ENCODE results near the gene ELOA. TPM values are rescaled to one million over a fixed set of nuclear protein-coding genes. Genes with fewer than 3 reads are reported as not detected.
"Not testable (repeated sequence)": the region's sequence is repeated elsewhere in the genome, so short reads cannot be mapped to it uniquely, and the experiment has no call there.

ELOA gene
- total RNA-seq, 4 donors from 2014 or later, result 9.7 to 35.7 (median 22.6) TPM

DNA sequence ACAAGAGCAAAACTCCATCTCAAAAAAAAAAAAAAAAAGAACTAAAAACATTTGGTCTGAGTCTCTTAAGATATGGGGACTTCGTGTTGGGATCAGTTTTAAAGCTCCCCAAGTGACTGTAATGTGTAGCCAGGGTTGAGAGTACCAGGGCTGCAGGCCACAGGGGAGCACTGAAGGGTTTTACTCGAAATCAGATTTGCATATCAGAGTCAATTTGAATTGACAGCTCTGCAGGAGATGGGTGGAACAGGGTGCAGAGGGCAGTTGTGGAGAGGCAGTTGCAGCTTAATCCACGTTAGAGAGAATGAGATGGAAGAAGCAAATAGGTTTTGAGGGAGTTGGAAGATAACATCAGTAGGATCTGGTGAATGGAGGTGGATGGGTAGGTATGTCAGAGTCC is 20.6 kb upstream of the ELOA start:
- H3K36me3 ChIP-seq, result no peaks in the 10 kb centered on the region
- no peak for TF ChIP-seq POLR2A (IDR thresholded peaks at IDR 0.05)
- TF ChIP-seq, protein P1, sequence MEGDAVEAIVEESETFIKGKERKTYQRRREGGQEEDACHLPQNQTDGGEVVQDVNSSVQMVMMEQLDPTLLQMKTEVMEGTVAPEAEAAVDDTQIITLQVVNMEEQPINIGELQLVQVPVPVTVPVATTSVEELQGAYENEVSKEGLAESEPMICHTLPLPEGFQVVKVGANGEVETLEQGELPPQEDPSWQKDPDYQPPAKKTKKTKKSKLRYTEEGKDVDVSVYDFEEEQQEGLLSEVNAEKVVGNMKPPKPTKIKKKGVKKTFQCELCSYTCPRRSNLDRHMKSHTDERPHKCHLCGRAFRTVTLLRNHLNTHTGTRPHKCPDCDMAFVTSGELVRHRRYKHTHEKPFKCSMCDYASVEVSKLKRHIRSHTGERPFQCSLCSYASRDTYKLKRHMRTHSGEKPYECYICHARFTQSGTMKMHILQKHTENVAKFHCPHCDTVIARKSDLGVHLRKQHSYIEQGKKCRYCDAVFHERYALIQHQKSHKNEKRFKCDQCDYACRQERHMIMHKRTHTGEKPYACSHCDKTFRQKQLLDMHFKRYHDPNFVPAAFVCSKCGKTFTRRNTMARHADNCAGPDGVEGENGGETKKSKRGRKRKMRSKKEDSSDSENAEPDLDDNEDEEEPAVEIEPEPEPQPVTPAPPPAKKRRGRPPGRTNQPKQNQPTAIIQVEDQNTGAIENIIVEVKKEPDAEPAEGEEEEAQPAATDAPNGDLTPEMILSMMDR (IDR thresholded peaks at IDR 0.05), result no peak
- H3K27ac ChIP-seq, result no peak overlapping the region
- intact Hi-C loops (cut with DNase I; ENCODE audit: low total_unique reads), result no loop called here
- no peak for DNase-seq
- H3K4me1 ChIP-seq, result no peaks in the 10 kb centered on the region
- no peak overlapping the region for H3K4me3 ChIP-seq
- no peaks in the 10 kb centered on the region for H3K27me3 ChIP-seq
- no peaks in the 10 kb centered on the region for H3K9me3 ChIP-seq

DNA sequence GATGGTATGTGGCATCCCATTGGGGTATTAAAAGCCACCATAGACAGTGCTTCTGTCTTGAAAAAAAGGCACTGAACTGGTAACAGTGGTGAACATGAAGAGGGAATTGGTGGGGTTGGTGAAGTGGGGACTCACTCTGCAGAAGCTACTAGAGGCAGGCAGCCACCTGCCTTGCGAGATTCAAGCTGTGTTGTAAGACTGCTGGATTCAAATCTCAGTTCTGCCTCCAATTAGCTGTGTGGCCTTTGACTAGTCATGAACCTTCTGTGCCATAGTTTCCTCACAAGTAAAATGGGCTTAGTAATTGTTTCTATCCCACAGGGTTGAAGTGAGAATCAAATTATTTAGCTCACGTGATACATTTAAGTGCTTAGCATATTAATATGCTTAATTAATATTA is 16.6 kb upstream of the ELOA start:
- no peak for TF ChIP-seq POLR2A (IDR thresholded peaks at IDR 0.05)
- TF ChIP-seq, protein P1 (IDR thresholded peaks at IDR 0.05), result no peak
- H3K4me3 ChIP-seq, result no peak overlapping the region
- H3K9me3 ChIP-seq, result no peaks in the 10 kb centered on the region
- H3K36me3 ChIP-seq, result no peaks in the 10 kb centered on the region
- intact Hi-C loops (cut with DNase I; ENCODE audit: low total_unique reads), result no loop called here
- H3K4me1 ChIP-seq, result no peaks in the 10 kb centered on the region
- no peak overlapping the region for H3K27ac ChIP-seq
- DNase-seq, result no peak
- no peaks in the 10 kb centered on the region for H3K27me3 ChIP-seq

DNA sequence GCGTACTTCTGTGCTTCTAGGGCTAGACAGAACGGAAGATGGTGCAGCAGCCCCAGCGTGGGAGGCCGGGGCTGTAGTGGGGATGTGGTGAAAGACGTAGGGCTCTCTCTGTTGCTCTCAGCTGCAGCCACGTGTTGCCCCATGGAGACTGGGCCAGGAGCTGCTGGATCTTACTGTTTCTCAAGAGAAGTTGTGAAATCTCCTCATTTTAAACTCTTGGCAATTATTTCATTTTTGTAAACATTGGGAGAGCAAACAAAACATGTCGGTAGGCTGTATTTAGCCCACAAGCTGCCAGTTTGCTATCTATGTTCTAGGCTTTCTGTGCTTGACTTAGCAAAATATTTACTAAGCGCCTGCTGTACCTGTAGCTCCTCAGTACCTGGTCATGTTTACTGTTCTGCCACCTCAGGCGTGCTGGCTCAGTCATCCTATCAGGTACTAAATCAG is 15.9 kb upstream of the ELOA start:
- no peaks in the 10 kb centered on the region for H3K36me3 ChIP-seq
- H3K4me1 ChIP-seq, result no peaks in the 10 kb centered on the region
- H3K27me3 ChIP-seq, result no peaks in the 10 kb centered on the region
- peak; percentile 73 to 76 for DNase-seq
- TF ChIP-seq, protein P1 (IDR thresholded peaks at IDR 0.05), result no peak
- no peak for TF ChIP-seq POLR2A (IDR thresholded peaks at IDR 0.05)
- H3K4me3 ChIP-seq, result no peak overlapping the region
- H3K27ac ChIP-seq, result no peak overlapping the region
- H3K9me3 ChIP-seq, result no peaks in the 10 kb centered on the region
- intact Hi-C loops (cut with DNase I; ENCODE audit: low total_unique reads), result no loop called here

DNA sequence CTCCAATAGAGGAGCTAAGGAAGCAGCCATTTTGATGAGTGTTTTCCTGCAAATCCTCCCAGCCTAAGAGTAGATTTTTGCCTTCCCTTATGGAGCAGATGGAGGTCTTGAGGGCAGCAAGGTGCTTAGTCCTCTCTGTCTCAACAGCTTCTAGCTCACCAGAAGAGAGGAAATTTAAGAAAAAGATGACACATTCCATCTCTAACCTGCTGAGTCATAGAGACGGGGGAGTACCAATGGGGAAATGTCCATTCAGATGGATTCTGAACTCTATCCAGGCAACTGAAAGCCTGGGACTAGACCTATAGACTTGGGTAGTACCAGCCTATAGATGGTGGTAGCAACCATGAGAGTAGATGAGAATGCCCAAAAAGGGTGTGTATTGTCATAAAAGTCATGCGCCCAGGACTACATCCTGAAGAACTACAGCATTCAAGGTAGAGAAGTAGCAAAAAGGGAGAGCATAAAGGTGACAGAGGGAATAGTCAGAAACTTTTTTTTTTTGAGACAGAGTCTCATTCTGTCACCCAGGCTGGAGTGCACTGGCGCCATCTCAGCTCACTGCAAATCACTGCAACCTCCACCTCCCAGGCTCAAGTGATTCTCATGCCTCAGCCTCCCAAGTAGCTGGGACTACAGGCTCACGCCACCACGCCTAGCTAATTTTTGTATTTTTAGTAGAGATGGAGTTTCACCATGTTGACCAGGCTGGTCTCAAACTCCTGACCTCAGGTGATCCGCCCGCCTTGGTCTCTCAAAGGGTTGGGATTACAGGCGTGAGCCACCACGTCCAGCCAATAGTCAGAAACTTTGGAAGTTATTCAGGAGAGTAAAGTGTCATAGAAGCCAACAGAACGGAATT is 10.7 kb upstream of the ELOA start:
- no peaks in the 10 kb centered on the region for H3K36me3 ChIP-seq
- H3K4me3 ChIP-seq, result no peak overlapping the region
- H3K27ac ChIP-seq, result no peak overlapping the region
- no peaks in the 10 kb centered on the region for H3K9me3 ChIP-seq
- no peak for DNase-seq
- no peaks in the 10 kb centered on the region for H3K27me3 ChIP-seq
- intact Hi-C loops (cut with DNase I; ENCODE audit: low total_unique reads), result no loop called here
- TF ChIP-seq POLR2A (IDR thresholded peaks at IDR 0.05), result no peak
- TF ChIP-seq, protein P1 (IDR thresholded peaks at IDR 0.05), result no peak
- H3K4me1 ChIP-seq, result no peaks in the 10 kb centered on the region

DNA sequence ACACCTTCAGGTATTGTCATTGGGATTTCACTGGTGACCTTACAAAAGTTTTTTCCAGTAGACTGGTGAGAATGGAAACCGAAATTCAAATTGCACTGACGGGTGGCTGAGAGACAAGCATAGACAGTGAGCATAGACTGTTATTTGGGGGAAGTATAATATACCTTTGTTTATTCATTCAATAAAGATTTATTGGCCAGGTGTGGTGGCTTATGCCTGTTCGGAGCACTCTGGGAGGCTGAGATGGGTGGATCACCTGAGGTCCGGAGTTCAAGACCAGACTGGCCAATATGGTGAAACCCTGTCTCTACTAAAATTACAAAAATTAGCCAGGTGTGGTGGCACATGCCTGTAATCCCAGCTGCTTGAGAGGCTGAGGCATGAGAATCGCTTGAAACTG is 10.0 kb upstream of the ELOA start:
- intact Hi-C loops (cut with DNase I; ENCODE audit: low total_unique reads); H3K4me3 ChIP-seq; H3K27me3 ChIP-seq; H3K36me3 ChIP-seq; H3K9me3 ChIP-seq; H3K27ac ChIP-seq; H3K4me1 ChIP-seq; DNase-seq: not testable (repeated sequence)
